Stomach smooth muscle (tissue), 2 donors: ENCODE results near the gene EYS.
"Not testable (repeated sequence)": the region's sequence is repeated elsewhere in the genome, so short reads cannot be mapped to it uniquely, and the experiment has no call there.

Experiments
- H3K27ac ChIP-seq: one replicate; pipeline ENCODE4 v1.7.0; 2013; ENCODE audit warnings: mild to moderate bottlenecking, low read length, inconsistent platforms
- H3K27me3 ChIP-seq, 2 donors: one replicate each; pipeline ENCODE4 v1.7.0; 2013; ENCODE audit warnings: low read length in 2 of 2; ENCODE audit not compliant: insufficient read depth in 2 of 2, control insufficient read depth in 1 of 2
- H3K36me3 ChIP-seq, 2 donors: one replicate each; pipeline ENCODE4 v1.7.0; 2013; ENCODE audit warnings: low read length in 2 of 2; ENCODE audit not compliant: control insufficient read depth in 2 of 2, insufficient read depth in 2 of 2
- H3K4me1 ChIP-seq: one replicate; pipeline ENCODE4 v1.7.0; 2013; ENCODE audit warnings: low read length; ENCODE audit not compliant: control insufficient read depth, insufficient read depth
- H3K4me3 ChIP-seq, 2 donors: one replicate each; pipeline ENCODE4 v1.7.0; 2013; ENCODE audit warnings: low read length in 2 of 2
- H3K9ac ChIP-seq, 2 donors: one replicate each; pipeline ENCODE4 v1.7.0; 2013; ENCODE audit warnings: low read length in 2 of 2, mild to moderate bottlenecking in 1 of 2
- H3K9me3 ChIP-seq, 2 donors: one replicate each; pipeline ENCODE4 v1.7.0; 2013; ENCODE audit warnings: low read length in 2 of 2; ENCODE audit not compliant: control insufficient read depth in 2 of 2
- donor health status: healthy.
- donor health status: Pancreatic carcinoma.

Gene EYS

GRCh38 chr6:63926258-63926780 is 1780.7 kb downstream of the EYS start:
- H3K9ac ChIP-seq = no peak overlapping the region
- H3K9me3 ChIP-seq = no peaks in the 10 kb centered on the region
- H3K27me3 ChIP-seq = no peaks in the 10 kb centered on the region
- no peak overlapping the region for H3K4me3 ChIP-seq
- H3K4me1 ChIP-seq = no peaks in the 10 kb centered on the region
- H3K36me3 ChIP-seq = no peaks in the 10 kb centered on the region
- no peak overlapping the region for H3K27ac ChIP-seq

DNA sequence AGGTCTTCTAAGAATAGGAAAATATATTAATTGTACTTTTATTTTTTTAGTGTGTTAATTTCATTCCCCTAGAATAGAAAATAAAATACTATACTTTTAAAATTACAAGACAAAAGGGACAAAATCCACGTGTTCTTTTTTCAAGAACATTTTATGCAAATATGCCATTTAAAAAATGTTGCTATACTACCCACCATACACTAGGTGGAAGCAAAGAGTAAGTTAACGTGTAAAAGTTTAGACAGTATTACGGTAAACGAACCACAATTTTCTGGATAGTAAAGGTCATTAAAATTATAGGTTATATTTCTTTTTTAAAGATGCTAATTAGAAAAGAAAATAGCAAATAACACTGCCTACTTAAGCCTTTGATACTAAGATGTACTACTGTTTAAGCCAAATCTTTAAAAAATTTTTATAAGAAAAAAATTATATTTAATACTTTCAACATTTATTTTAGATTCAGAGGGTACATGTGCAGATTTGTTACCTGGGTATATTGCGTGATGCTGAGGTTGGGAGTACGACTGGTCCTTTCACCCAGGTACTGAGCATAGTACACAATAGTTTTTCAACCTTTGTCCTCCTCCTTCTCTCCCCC is 1783.8 kb downstream of the EYS start:
- H3K9me3 ChIP-seq = no peaks in the 10 kb centered on the region
- no peaks in the 10 kb centered on the region for H3K27me3 ChIP-seq
- no peaks in the 10 kb centered on the region for H3K36me3 ChIP-seq
- H3K27ac ChIP-seq = no peak overlapping the region
- H3K4me3 ChIP-seq = no peak overlapping the region
- no peak overlapping the region for H3K9ac ChIP-seq
- H3K4me1 ChIP-seq = no peaks in the 10 kb centered on the region

DNA sequence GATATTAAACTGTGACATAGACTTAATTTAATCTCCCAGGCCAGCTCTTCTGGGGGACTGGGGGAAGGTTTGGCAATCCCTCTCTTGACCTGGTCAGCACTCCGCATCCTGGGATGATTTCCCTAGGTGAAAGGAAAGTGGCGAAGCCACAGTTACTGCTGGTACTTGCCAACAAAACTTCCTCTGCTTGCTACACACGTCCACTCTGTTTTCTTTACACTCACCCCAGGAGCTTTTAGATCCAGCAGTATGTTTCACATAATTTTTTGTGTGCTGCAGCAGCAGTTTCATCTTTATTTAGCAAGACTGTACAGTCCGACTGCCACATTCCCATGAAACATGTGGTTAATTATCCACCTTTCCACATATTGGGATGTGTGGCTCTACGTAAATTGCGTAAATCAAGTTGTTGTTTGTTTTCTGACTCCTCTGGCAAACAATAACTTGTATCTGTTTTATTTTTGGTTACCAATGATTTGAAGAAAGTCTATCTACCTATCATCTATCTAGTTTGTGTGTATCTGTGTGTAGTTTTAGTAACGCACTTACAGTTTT is 1787.4 kb downstream of the EYS start:
- no peak overlapping the region for H3K27ac ChIP-seq
- H3K9me3 ChIP-seq = no peaks in the 10 kb centered on the region
- H3K27me3 ChIP-seq = no peaks in the 10 kb centered on the region
- no peaks in the 10 kb centered on the region for H3K4me1 ChIP-seq
- no peak overlapping the region for H3K9ac ChIP-seq
- H3K4me3 ChIP-seq = no peak overlapping the region
- no peaks in the 10 kb centered on the region for H3K36me3 ChIP-seq

DNA sequence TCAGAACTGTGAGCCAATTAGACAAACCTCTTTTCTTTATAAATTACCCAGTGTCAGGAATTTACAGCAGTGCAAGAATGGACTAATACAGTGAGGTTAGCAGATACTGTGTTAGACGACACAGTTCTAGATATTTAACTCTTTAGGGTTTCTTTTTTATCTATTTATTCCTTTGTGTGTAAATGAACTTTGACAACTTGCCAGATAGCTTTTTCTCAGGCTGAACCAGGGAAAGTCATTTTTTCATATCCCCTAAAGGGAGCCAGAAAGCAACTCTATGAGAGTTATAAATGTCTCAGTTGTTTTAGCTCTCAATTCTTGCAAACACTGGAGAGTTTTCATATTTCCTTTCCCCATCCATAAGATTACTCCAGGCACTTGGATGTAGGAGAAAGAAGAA is 1794.1 kb downstream of the EYS start:
- Histone ChIP-seq H3K27me3 (no peaks in the 10 kb centered on the region), H3K4me1 (no peaks in the 10 kb centered on the region), H3K27ac (no peak overlapping the region), H3K4me3 (no peak overlapping the region), H3K36me3 (no peaks in the 10 kb centered on the region), H3K9me3 (no peaks in the 10 kb centered on the region), H3K9ac (no peak overlapping the region)

GRCh38 chr6:63910863-63911551 is 1796.0 kb downstream of the EYS start:
- no peak overlapping the region for H3K9ac ChIP-seq
- no peaks in the 10 kb centered on the region for H3K27me3 ChIP-seq
- no peak overlapping the region for H3K27ac ChIP-seq
- H3K36me3 ChIP-seq = no peaks in the 10 kb centered on the region
- H3K9me3 ChIP-seq = no peaks in the 10 kb centered on the region
- H3K4me3 ChIP-seq = no peak overlapping the region
- no peaks in the 10 kb centered on the region for H3K4me1 ChIP-seq

- no peak overlapping the region for H3K27ac ChIP-seq
- H3K36me3 ChIP-seq = no peaks in the 10 kb centered on the region
- no peak overlapping the region for H3K4me3 ChIP-seq
- peaks cover 0 to 2% of the 10 kb centered on the region in 2 donors for H3K9me3 ChIP-seq
- no peaks in the 10 kb centered on the region for H3K27me3 ChIP-seq
- H3K4me1 ChIP-seq = no peaks in the 10 kb centered on the region
- no peak overlapping the region for H3K9ac ChIP-seq
These were observed 1802.3 kb downstream of the EYS start for GRCh38 chr6:63904650-63905248.

GRCh38 chr6:63899550-63899949 is 1807.5 kb downstream of the EYS start:
- H3K36me3 ChIP-seq = no peaks in the 10 kb centered on the region
- no peak overlapping the region for H3K4me3 ChIP-seq
- H3K4me1 ChIP-seq = no peaks in the 10 kb centered on the region
- H3K9ac ChIP-seq = no peak overlapping the region
- H3K27me3 ChIP-seq = no peaks in the 10 kb centered on the region
- no peak overlapping the region for H3K27ac ChIP-seq
- no peaks in the 10 kb centered on the region for H3K9me3 ChIP-seq

DNA sequence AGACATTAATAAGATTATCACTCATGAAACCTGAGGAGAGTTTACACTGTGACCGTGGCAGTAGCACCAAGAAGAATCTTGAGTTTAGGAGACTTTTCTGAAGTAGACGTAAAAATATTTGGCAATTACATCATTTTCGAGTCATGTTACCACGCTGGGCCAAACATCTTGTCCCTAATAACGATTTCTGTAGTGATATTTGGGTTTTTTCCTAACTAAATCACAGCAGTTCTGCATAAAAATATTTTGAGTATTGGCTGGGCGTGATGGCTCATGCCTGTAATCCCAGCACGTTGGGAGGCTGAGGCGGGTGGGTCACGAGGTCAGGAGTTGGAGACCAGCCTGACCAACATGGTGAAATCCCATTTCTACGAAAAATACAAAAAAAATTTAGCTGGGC is 1809.1 kb downstream of the EYS start:
- no peak overlapping the region for H3K9ac ChIP-seq
- no peaks in the 10 kb centered on the region for H3K9me3 ChIP-seq
- no peaks in the 10 kb centered on the region for H3K27me3 ChIP-seq
- no peaks in the 10 kb centered on the region for H3K36me3 ChIP-seq
- no peak overlapping the region for H3K27ac ChIP-seq
- no peak overlapping the region for H3K4me3 ChIP-seq
- H3K4me1 ChIP-seq = no peaks in the 10 kb centered on the region

- Histone ChIP-seq H3K4me3 (no peak overlapping the region), H3K9ac (no peak overlapping the region), H3K27me3 (no peaks in the 10 kb centered on the region), H3K27ac (no peak overlapping the region), H3K4me1 (no peaks in the 10 kb centered on the region), H3K36me3 (no peaks in the 10 kb centered on the region), H3K9me3 (no peaks in the 10 kb centered on the region)
These were observed 1809.6 kb downstream of the EYS start for GRCh38 chr6:63897459-63897858.

GRCh38 chr6:63888416-63888815 is 1818.6 kb downstream of the EYS start:
- no peaks in the 10 kb centered on the region for H3K4me1 ChIP-seq
- no peak overlapping the region for H3K9ac ChIP-seq
- H3K27ac ChIP-seq = no peak overlapping the region
- no peaks in the 10 kb centered on the region for H3K36me3 ChIP-seq
- no peaks in the 10 kb centered on the region for H3K27me3 ChIP-seq
- no peak overlapping the region for H3K4me3 ChIP-seq
- no peaks in the 10 kb centered on the region for H3K9me3 ChIP-seq

- not testable (repeated sequence) for H3K36me3 ChIP-seq, H3K4me1 ChIP-seq, H3K27me3 ChIP-seq, H3K4me3 ChIP-seq, H3K27ac ChIP-seq, H3K9ac ChIP-seq, H3K9me3 ChIP-seq
These were observed 1819.2 kb downstream of the EYS start for GRCh38 chr6:63887804-63888203.
